ENCODE measurements around the gene MRC2. TPM values are rescaled to one million over a fixed set of nuclear protein-coding genes. Genes with fewer than 3 reads are reported as not detected.
"Not testable (repeated sequence)": the region's sequence is repeated elsewhere in the genome, so short reads cannot be mapped to it uniquely, and the experiment has no call there.

Gene MRC2
- total RNA-seq, 1 donor from 2014 or later = 40.0 TPM

GRCh38 chr17:62696726-62697490 lies 69.4 kb downstream of the MRC2 start:
- DNase-seq (ENCODE audit: low spot score) = no peak

- not testable (repeated sequence) for DNase-seq (ENCODE audit: low spot score)
These were observed 71.0 kb downstream of the MRC2 start for GRCh38 chr17:62698459-62698858.

GRCh38 chr17:62700964-62701705 lies 73.7 kb downstream of the MRC2 start:
- DNase-seq (ENCODE audit: low spot score) = no peak

GRCh38 chr17:62701706-62702085 lies 74.2 kb downstream of the MRC2 start:
- no peak for DNase-seq (ENCODE audit: low spot score)

- DNase-seq (ENCODE audit: low spot score) = no peak
These were observed 75.3 kb downstream of the MRC2 start for GRCh38 chr17:62702746-62703260.

- peak; percentile 65 for DNase-seq (ENCODE audit: low spot score)
These were observed 75.8 kb downstream of the MRC2 start for GRCh38 chr17:62703261-62703775.

GRCh38 chr17:62703776-62704380 lies 76.4 kb downstream of the MRC2 start:
- DNase-seq (ENCODE audit: low spot score) = peak; percentile 82

- DNase-seq (ENCODE audit: low spot score) = peak; percentile 60
These were observed 77.0 kb downstream of the MRC2 start for GRCh38 chr17:62704381-62704971.

GRCh38 chr17:62705156-62705777 lies 77.8 kb downstream of the MRC2 start:
- DNase-seq (ENCODE audit: low spot score) = no peak

GRCh38 chr17:62705778-62706597 lies 78.5 kb downstream of the MRC2 start:
- DNase-seq (ENCODE audit: low spot score) = no peak

- DNase-seq (ENCODE audit: low spot score) = no peak
These were observed 79.3 kb downstream of the MRC2 start for GRCh38 chr17:62706598-62707424.

- DNase-seq (ENCODE audit: low spot score) = no peak
These were observed 79.9 kb downstream of the MRC2 start for GRCh38 chr17:62707425-62707739.

- DNase-seq (ENCODE audit: low spot score) = no peak
These were observed 81.1 kb downstream of the MRC2 start for GRCh38 chr17:62708587-62708986.

- DNase-seq (ENCODE audit: low spot score) = no peak
These were observed 84.7 kb downstream of the MRC2 start for GRCh38 chr17:62712171-62712581.

GRCh38 chr17:62713086-62713881 lies 85.8 kb downstream of the MRC2 start:
- no peak for DNase-seq (ENCODE audit: low spot score)

GRCh38 chr17:62714016-62714777 lies 86.7 kb downstream of the MRC2 start:
- DNase-seq (ENCODE audit: low spot score) = no peak

GRCh38 chr17:62715882-62716390 lies 88.5 kb downstream of the MRC2 start:
- no peak for DNase-seq (ENCODE audit: low spot score)

All from ureter (tissue), 1 donor.